Erythroblast (primary cell): Measurements from ENCODE around the gene ERICH3.

Experiments
- GATA1 ChIP-seq: IDR thresholded peaks from 2 replicates; pipeline ENCODE4 v1.6.1; 2011; ENCODE audit warnings: low read depth, mild to moderate bottlenecking, control low read depth, low read length, moderate library complexity
- POLR2A ChIP-seq: IDR thresholded peaks from 2 replicates; pipeline ENCODE4 v1.6.1; 2011; ENCODE audit warnings: mild to moderate bottlenecking, low read length

DNA sequence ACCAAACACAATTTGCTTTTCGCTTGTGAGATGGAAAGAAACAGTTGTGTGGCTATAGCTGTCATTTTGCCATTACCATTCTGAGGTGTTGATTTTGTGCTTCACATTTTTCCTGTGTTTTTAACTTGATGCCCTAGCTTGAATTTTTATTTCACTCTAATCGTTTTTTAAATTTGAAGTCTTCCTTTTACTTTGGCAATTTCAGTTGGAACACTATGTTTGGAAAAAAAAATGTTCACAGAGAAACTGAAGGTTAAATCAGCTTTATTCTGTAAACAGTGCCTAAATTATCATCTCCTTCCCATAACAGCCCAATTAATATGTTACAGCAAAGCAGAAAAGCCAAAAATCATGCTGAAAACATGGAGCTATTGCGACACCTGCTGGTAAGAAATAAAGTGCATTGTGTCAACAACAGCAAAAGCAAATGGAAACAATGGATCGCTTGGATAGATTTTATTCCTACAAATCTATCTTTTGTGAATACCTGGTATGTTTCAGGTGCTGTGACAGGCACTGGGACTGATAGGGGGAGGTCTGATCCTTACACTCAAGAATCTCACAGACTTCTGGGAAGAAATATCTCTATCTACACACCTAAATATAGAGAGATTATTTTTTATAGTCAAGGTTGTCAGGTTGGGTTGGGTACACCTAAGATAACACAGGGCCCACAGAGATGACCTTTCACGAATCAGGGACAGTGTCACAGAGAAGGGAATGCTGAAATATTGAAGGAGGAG lies 16.2 kb upstream of the ERICH3 start:
- TF ChIP-seq POLR2A: no peak
- TF ChIP-seq GATA1: no peak
